Heart right ventricle (tissue), 16 donors: ENCODE results near the gene PCP4L1. TPM values are rescaled to one million over a fixed set of nuclear protein-coding genes. Genes with fewer than 3 reads are reported as not detected.
"Not testable (repeated sequence)": the region's sequence is repeated elsewhere in the genome, so short reads cannot be mapped to it uniquely, and the experiment has no call there.

ENCODE experiments used
- ATAC-seq, 8 donors: fragments of 200-7000 bp; cut with Tn5 transposase; one replicate each; pipeline ENCODE4 v1.9.1; 2020; ENCODE audit warnings: mild to moderate bottlenecking in 8 of 8, moderate library complexity in 8 of 8, moderate number of reproducible peaks in 1 of 8
- DNase-seq, 2 donors: peaks; one replicate each; pipeline ENCODE4 v3.0.0-alpha.2; 2020
- H3K27ac ChIP-seq, 10 donors: fragments of 200-600 bp; sonication (generic) in 2 of 10; one replicate each; pipeline versions ENCODE4 v1.5.0 to v1.8.0; 2020 to 2022; ENCODE audit warnings: mild to moderate bottlenecking in 3 of 10
- H3K27me3 ChIP-seq, 7 donors: fragments of 200-600 bp; one replicate each; pipeline ENCODE4 v1.8.0; 2021 to 2022; ENCODE audit warnings: mild to moderate bottlenecking in 2 of 7
- H3K36me3 ChIP-seq, 9 donors: fragments of 200-600 bp; sonication (generic) in 1 of 9; one replicate each; pipeline versions ENCODE4 v1.5.0 to v1.8.0; 2020 to 2022; ENCODE audit warnings: mild to moderate bottlenecking in 2 of 9
- H3K4me1 ChIP-seq, 9 donors: fragments of 200-600 bp; sonication (generic) in 1 of 9; one replicate each; pipeline versions ENCODE4 v1.5.0 to v1.8.0; 2020 to 2022; ENCODE audit warnings: mild to moderate bottlenecking in 4 of 9
- H3K4me3 ChIP-seq, 10 donors: fragments of 200-600 bp; sonication (generic) in 2 of 10; one replicate each; pipeline versions ENCODE4 v1.5.0 to v1.8.0; 2020 to 2022; ENCODE audit warnings: mild to moderate bottlenecking in 7 of 10, moderate library complexity in 2 of 10
- H3K9me3 ChIP-seq, 11 donors: fragments of 200-600 bp in 10 of 11; sonication (generic) in 2 of 11; one replicate each; pipeline versions ENCODE4 v1.5.0 to v1.8.0; 2013 to 2022; ENCODE audit warnings: mild to moderate bottlenecking in 2 of 11, control low read depth in 1 of 11, moderate library complexity in 1 of 11
- WGBS, 2 donors: extraction: QIAGEN DNeasy Blood & Tissue Kit; methylation state at CpG; one replicate each; pipeline ENCODE4 v1.1.7; 2013; ENCODE audit warnings: inconsistent platforms in 1 of 2; 5-methylcytosine and 5-hydroxymethylcytosine counted together
- intact Hi-C, 10 donors: fragments of 100-400 bp; cut with DNase I; formaldehyde crosslinking; loops; one replicate each; pipeline versions ENCODE4 v1.11.1 to v1.14.2; 2022
- polyA plus RNA-seq, 2 donors: library from polyadenylated mRNA; stranded (reverse); fragments of 200-250 nt; gene quantifications; one replicate each; pipeline ENCODE4 v1.2.3, GENCODE V29; 2013
- total RNA-seq, 10 donors: library from RNA; stranded (reverse); fragmentation: NEBNext Ultra II Directional in 3 of 10; extraction: Animal tissue kit (Norgen Biotek cat#: 25700) in 3 of 10; gene quantifications; one replicate each; pipeline versions ENCODE4 v1.2.1 to v1.2.4, GENCODE V29; 2021 to 2023
- TF ChIP-seq, protein P1 (sequence below), 9 donors: fragments of 200-600 bp; sonication (generic) in 2 of 9; IDR thresholded peaks; one replicate each; pipeline versions ENCODE4 v1.5.0 to v1.8.0; 2021 to 2022; ENCODE audit warnings: antibody characterized with exemption in 9 of 9, mild to moderate bottlenecking in 5 of 9, moderate library complexity in 1 of 9
- donor health status: Arrhythmogenic right ventricular cardiomyopathy.
- donor health status: ischemic (EF 13 %, LVEDD 7.1; RV severe dilation, severe dysfunction).
- donor health status: healthy with polysubstance abuse.
- donor health status: DM: no; HTN: yes; CAD: no.
- donor health status: DM: no; HTN: no; CAD: no.
- donor health status: ischemic (EF 25% LVEDD 6.9; RV normal size, moderate dysfunction).
- donor health status: ischemic (EF 25% LVEDD 5.7; RV mildly dilated, moderate dysfunction).
- donor health status: healthy.
- donor health status: DM: yes; HTN: yes; CAD: no.
- donor health status: Ischemic cardiomyopathy.
- donor health status: ischemic (EF 35%, LVEDD 5.7; RV mildly dilated, moderate dysfunction).
- donor health status: nonischemic (EF 11% LVEDD 7.7; RV severe dilation, severe dysfunction).
- donor health status: DM: yes; HTN: yes; CAD: no.
- donor health status: PGD.
- donor health status: ischemic (EF 29% LVEDD 5.4; RV normal size, mild dysfunction).
- donor health status: nonischemic (EF 23%, LVEDD 6.1; RV moderate dilation, normal function).

The PCP4L1 gene
- total and polyA plus RNA-seq, 12 donors: 0.29 to 1.0 (median 0.46) TPM; not detected in 1

DNA sequence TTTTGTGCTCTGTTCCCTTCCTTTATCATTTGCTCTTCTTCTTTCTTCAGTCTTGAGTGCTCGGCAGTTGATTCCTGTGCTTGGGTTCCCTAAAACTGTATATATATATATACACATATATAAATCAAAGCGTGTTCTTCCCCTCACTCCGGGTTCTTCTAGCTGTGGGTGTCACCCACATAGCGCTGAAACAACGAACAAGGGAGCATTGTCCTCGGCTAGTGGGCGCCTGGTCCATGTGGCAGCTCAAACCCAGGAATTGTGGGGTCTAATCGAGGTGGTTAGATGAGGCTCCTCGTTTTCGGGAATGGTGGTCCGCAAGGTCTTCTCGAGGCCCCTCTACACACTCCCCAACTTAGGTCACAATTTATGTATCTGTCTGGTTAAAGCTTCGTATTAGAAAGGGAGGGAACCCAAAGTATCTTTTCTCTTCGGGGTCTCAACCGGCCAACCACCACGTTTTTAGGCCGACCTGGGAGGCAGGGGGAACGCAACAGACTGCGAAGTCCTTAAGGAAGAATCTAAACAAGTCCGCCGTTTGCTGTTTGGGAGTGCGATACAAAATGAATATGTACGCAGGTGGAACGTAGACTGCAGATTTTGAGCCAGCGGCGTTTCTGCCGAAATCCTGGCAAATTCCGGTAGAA lies 55.1 kb downstream of the PCP4L1 start:
- DNase-seq (no peak), ATAC-seq (peak in 6 of 8 donors; percentile 4 to 40 (median 29))
- peaks cover 0 to 5% (median 0%) of the 10 kb centered on the region in 9 donors for H3K36me3 ChIP-seq
- TF ChIP-seq, protein P1, sequence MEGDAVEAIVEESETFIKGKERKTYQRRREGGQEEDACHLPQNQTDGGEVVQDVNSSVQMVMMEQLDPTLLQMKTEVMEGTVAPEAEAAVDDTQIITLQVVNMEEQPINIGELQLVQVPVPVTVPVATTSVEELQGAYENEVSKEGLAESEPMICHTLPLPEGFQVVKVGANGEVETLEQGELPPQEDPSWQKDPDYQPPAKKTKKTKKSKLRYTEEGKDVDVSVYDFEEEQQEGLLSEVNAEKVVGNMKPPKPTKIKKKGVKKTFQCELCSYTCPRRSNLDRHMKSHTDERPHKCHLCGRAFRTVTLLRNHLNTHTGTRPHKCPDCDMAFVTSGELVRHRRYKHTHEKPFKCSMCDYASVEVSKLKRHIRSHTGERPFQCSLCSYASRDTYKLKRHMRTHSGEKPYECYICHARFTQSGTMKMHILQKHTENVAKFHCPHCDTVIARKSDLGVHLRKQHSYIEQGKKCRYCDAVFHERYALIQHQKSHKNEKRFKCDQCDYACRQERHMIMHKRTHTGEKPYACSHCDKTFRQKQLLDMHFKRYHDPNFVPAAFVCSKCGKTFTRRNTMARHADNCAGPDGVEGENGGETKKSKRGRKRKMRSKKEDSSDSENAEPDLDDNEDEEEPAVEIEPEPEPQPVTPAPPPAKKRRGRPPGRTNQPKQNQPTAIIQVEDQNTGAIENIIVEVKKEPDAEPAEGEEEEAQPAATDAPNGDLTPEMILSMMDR (IDR thresholded peaks at IDR 0.05): no peak
- H3K27me3 ChIP-seq: peaks cover 0 to 3% (median 0%) of the 10 kb centered on the region in 7 donors
- peak overlapping the region; percentile 82 to 99 (median 94) for H3K27ac ChIP-seq
- H3K4me1 ChIP-seq: peaks cover 3 to 29% (median 17%) of the 10 kb centered on the region in 9 donors
- intact Hi-C loops: loop anchor here in 4 of 10 donors (2.0 to 5.0 kb wide), 2 partner anchors 86 to 87 kb away; partner anchors contain the start of gene TOMM40L (in 4 of the 4)
- H3K9me3 ChIP-seq: no peaks in the 10 kb centered on the region
- peak overlapping the region; percentile 65 to 98 (median 88) for H3K4me3 ChIP-seq
- 37 to 38% methylated on average over 28 of the region's 28 CpGs for WGBS, 2 donors

DNA sequence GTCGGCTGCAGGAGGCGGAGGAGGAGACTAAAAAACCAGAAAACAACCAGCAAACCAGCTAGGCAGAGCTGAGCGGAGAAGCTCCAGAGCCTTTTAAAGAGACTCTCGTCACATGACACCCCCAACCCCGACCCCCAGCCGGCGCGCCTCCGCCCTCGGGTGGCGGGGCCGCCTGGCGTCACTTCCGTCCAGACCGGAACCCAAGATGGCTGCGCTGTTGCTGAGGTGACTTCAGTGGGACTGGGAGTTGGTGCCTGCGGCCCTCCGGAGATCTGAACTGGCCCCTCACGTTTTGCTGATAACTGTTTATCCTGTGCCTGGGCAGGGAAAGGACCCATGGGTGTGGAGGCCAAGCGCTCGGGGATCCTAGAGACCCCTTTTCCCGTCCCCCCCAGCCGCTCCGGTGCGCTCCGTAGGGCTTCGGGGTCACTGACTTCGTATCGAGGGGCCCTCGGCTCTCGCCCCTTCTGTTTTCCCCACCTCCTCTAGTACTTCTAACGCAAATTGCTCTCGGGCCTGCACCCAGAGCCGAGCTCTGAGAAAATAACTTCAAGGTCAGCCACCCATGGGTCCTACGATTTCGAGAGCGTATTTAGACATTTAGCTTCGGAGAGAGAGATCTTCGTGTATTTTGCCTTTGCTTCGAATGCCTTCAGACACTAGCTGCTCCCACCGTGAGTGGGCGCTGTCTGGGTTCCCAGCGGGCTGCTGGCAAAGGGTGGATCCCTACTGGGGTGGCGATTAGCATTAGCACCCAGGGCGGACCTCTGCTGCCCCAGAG lies 55.8 kb downstream of the PCP4L1 start, which contains the start of gene SDHC:
TSS of gene SDHC (plus strand) at position 181 of the 781 bp plus-strand sequence. CDS start at position 206, 25 bp downstream.
- H3K36me3 ChIP-seq: peaks cover 0 to 12% (median 0%) of the 10 kb centered on the region in 9 donors
- ATAC-seq (peak; percentile 99 to 100 (median 99)), DNase-seq (peak; percentile 90 to 91)
- TF ChIP-seq, protein P1 (IDR thresholded peaks at IDR 0.05): peak in 6 of 9 donors; percentile 11 to 45 (median 28)
- peak within 1 kb of the TSS; percentile 65 to 98 (median 88) for H3K4me3 ChIP-seq
- H3K4me1 ChIP-seq: peaks cover 3 to 29% (median 17%) of the 10 kb centered on the region in 9 donors
- H3K27me3 ChIP-seq: peaks cover 0 to 3% (median 0%) of the 10 kb centered on the region in 7 donors
- H3K9me3 ChIP-seq: no peaks in the 10 kb centered on the region
- H3K27ac ChIP-seq: peak within 1 kb of the TSS; percentile 82 to 99 (median 94)
- 0 to 1% methylated on average over 44 to 45 of the region's 45 CpGs for WGBS, 2 donors
- intact Hi-C loops: loop anchor here in 4 of 10 donors (2.0 to 5.0 kb wide), 2 partner anchors 87 to 88 kb away; partner anchors contain the start of gene TOMM40L (in 4 of the 4)

DNA sequence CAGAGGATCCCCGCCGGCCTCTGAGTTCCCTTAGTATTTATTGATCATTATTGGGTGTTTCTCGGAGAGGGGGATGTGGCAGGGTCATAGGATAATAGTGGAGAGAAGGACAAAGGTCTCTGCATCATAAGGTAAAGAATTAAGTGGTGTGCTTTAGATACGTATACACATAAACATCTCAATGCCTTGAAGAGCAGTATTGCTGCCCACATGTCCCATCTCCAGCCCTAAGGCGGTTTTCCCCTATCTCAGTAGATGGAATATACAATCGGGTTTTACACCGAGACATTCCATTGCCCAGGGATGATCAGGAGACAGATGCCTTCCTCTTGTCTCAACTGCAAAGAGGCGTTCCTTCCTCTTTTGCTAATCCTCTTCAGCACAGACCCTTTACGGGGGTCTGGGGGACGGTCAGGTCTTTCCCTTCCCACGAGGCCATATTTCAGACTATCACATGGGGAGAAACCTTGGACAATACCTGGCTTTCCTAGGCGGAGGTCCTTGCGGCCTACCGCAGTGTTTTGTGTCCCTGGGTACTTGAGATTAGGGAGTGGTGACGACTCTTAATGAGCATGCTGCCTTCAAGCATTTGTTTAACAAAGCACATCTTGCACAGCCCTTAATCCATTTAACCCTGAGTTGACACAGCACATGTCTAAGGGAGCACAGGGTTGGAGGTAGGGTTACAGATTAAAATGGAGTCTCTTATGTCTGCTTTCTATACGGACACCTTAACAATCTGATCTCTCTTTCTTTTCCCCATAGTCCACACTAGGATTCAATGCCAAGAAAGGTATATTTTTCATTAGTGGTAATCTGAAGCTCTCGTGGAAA lies 57.5 kb downstream of the PCP4L1 start:
- peaks cover 3 to 29% (median 17%) of the 10 kb centered on the region in 9 donors for H3K4me1 ChIP-seq
- not testable (repeated sequence) for ATAC-seq, DNase-seq, H3K4me3 ChIP-seq, H3K9me3 ChIP-seq, H3K27me3 ChIP-seq
- H3K36me3 ChIP-seq: peaks cover 0 to 28% (median 0%) of the 10 kb centered on the region in 9 donors
- intact Hi-C loops: loop anchor here in 2 of 10 donors (2.0 to 5.0 kb wide), 2 partner anchors 36 to 89 kb away; partner anchors contain the start of gene TOMM40L (in 1 of the 2)
- 60 to 70% methylated on average over 17 of the region's 17 CpGs for WGBS, 2 donors
- peak overlapping the region in 1 of 10 donors; percentile 4 for H3K27ac ChIP-seq

DNA sequence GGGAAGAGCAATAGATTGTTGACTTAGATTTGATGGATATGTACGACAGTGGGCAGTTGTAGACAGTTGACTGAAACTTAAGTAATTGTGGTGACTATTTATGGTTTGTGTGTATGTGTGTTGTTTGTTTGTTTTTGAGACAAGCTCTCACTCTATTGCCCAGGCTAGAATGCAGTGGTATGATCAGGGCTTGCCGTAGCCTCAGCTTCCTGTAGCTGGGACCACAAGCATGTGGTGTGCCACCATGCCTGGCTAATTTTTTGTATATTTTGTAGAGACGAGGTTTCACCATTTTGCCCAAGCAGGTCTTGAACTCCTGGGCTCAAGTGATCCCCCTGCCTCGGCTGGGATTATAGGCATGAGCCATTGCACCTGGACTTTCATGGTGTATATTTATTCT lies 65.5 kb downstream of the PCP4L1 start:
- Histone ChIP-seq H3K4me1 (no peaks in the 10 kb centered on the region), H3K36me3 (peaks cover 0 to 85% (median 39%) of the 10 kb centered on the region in 9 donors)
- WGBS, 2 donors: 87 to 95% methylated on average over 4 of the region's 4 CpGs

More for the DNA sequence above, 65.5 kb downstream of the PCP4L1 start:
- TF ChIP-seq, protein P1 (IDR thresholded peaks at IDR 0.05): no peak
- Histone ChIP-seq H3K27ac (no peak overlapping the region), H3K9me3 (no peaks in the 10 kb centered on the region), H3K4me3 (no peak overlapping the region), H3K27me3 (no peaks in the 10 kb centered on the region)
- ATAC-seq (no peak), DNase-seq (no peak)
- intact Hi-C loops: no loop called here
